Gastroesophageal sphincter (tissue), 3 donors: ENCODE data around the gene TEDDM1.

ENCODE experiments used
- EP300 ChIP-seq: sonication (generic); formaldehyde crosslinking; IDR thresholded peaks from one replicate; pipeline ENCODE4 v1.6.1; 2017; ENCODE audit warnings: antibody characterized with exemption, mild to moderate bottlenecking
- POLR2A ChIP-seq, 2 donors: fragments of 450-650 bp; IDR thresholded peaks; one replicate each; pipeline ENCODE4 v1.6.1; 2017; ENCODE audit warnings: antibody characterized with exemption in 2 of 2, mild to moderate bottlenecking in 2 of 2, moderate library complexity in 1 of 2
- POLR2AphosphoS5 ChIP-seq: sonication (generic); formaldehyde crosslinking; IDR thresholded peaks from one replicate; pipeline ENCODE4 v1.6.1; 2017; ENCODE audit warnings: antibody characterized with exemption
- TF ChIP-seq, protein P1 (sequence below), 4 experiments: fragments of 200-600 bp in 2 of 4; fragments of 450-650 bp in 2 of 4; sonication (generic) in 1 of 4; IDR thresholded peaks; one replicate each; pipeline ENCODE4 v1.5.1; 2017 to 2019; ENCODE audit warnings: antibody characterized with exemption in 4 of 4, mild to moderate bottlenecking in 2 of 4, moderate library complexity in 2 of 4

GRCh38 chr1:182433580-182433979 lies 33.1 kb upstream of the TEDDM1 start:
- TF ChIP-seq, protein P1, sequence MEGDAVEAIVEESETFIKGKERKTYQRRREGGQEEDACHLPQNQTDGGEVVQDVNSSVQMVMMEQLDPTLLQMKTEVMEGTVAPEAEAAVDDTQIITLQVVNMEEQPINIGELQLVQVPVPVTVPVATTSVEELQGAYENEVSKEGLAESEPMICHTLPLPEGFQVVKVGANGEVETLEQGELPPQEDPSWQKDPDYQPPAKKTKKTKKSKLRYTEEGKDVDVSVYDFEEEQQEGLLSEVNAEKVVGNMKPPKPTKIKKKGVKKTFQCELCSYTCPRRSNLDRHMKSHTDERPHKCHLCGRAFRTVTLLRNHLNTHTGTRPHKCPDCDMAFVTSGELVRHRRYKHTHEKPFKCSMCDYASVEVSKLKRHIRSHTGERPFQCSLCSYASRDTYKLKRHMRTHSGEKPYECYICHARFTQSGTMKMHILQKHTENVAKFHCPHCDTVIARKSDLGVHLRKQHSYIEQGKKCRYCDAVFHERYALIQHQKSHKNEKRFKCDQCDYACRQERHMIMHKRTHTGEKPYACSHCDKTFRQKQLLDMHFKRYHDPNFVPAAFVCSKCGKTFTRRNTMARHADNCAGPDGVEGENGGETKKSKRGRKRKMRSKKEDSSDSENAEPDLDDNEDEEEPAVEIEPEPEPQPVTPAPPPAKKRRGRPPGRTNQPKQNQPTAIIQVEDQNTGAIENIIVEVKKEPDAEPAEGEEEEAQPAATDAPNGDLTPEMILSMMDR (IDR thresholded peaks at IDR 0.05) = no peak
- no peak for TF ChIP-seq POLR2AphosphoS5
- no peak for TF ChIP-seq POLR2A (IDR thresholded peaks at IDR 0.05)
- no peak for TF ChIP-seq EP300
